K562 (cell line): ENCODE measurements around the gene HSPA1L. TPM values are rescaled to one million over a fixed set of nuclear protein-coding genes. Genes with fewer than 3 reads are reported as not detected.

ENCODE experiments used
- CBFB ChIP-seq: sonication (generic); formaldehyde crosslinking; IDR thresholded peaks from 2 replicates; pipeline ENCODE4 v1.4.0; 2020; ENCODE audit warnings: mild to moderate bottlenecking, missing genetic modification reagents
- CHD7 ChIP-seq: fragments of 200-600 bp; sonication (generic); IDR thresholded peaks from one replicate; pipeline ENCODE4 v1.6.1; 2012; ENCODE audit warnings: mild to moderate bottlenecking, low read depth, low read length, inconsistent platforms
- IRF1 ChIP-seq: sonication (generic); formaldehyde crosslinking; IDR thresholded peaks from 2 replicates; pipeline ENCODE4 v1.8.0; 2022; ENCODE audit warnings: missing genetic modification reagents, mild to moderate bottlenecking, borderline replicate concordance
- NELFE ChIP-seq: IDR thresholded peaks from 2 replicates; pipeline ENCODE4 v1.6.1; 2011; ENCODE audit warnings: mild to moderate bottlenecking; ENCODE audit not compliant: insufficient read depth, insufficient read length
- NFE2L1 ChIP-seq: fragments of 450-650 bp; IDR thresholded peaks from 2 replicates; pipeline ENCODE4 v1.6.1; 2016; ENCODE audit warnings: missing genetic modification characterization, low read depth, mild to moderate bottlenecking, missing compliant biosample characterization, moderate library complexity, borderline replicate concordance
- PCBP1 ChIP-seq: fragments of 200-400 bp; formaldehyde crosslinking; IDR thresholded peaks from 2 replicates; pipeline ENCODE4 v1.6.1; 2018; ENCODE audit warnings: mild to moderate bottlenecking, low read depth, low read length; ENCODE audit not compliant: poor library complexity, severe bottlenecking
- PHB ChIP-seq: fragments of 250-450 bp; sonication (Bioruptor Pico); IDR thresholded peaks from 2 replicates; pipeline ENCODE4 v1.5.0; 2021
- PKNOX1 ChIP-seq: fragments of 450-650 bp; IDR thresholded peaks from 2 replicates; pipeline ENCODE4 v1.6.1; 2016
- POLR2AphosphoS2 ChIP-seq: IDR thresholded peaks from 2 replicates; pipeline ENCODE4 v1.6.1; 2012; ENCODE audit warnings: low read length, improper control_type of control experiment
- RBM34 ChIP-seq: fragments of 200-400 bp; formaldehyde crosslinking; IDR thresholded peaks from 2 replicates; pipeline ENCODE4 v1.6.1; 2018; ENCODE audit warnings: low read length, borderline replicate concordance; ENCODE audit not compliant: insufficient read depth
- WHSC1 ChIP-seq: IDR thresholded peaks from one replicate; pipeline ENCODE4 v1.6.1; 2012; ENCODE audit warnings: low read length, control low read depth, inconsistent platforms
- polyA plus RNA-seq, 8 experiments: library from polyadenylated mRNA; depleted of rRNA in 4 of 8; stranded (reverse) in 5 of 8; unstranded in 3 of 8; fragments of >200 nt; fragmentation: Nextera tagmentation in 2 of 8; fragmentation: Illumina TruSeq in 1 of 8; extraction: Ambion mirVana in 2 of 8; extraction: Trizol in 1 of 8; gene quantifications; 2 replicates each; pipeline versions ENCODE4 v1.2.1 to v1.2.3, GENCODE V29; 2011 to 2014; ENCODE audit warnings: inconsistent platforms in 1 of 8, missing spikeins in 1 of 8
- total RNA-seq, 7 experiments: library from RNA; depleted of rRNA in 6 of 7; stranded (reverse); fragments of >200 nt in 6 of 7; fragmentation: Illumina TruSeq in 2 of 7; extraction: Trizol in 2 of 7; gene quantifications; 2 replicates each; pipeline versions ENCODE4 v1.2.1 to v1.2.3, GENCODE V29; 2011 to 2021; ENCODE audit warnings: low replicate concordance in 1 of 7

HSPA1L gene
- total and polyA plus RNA-seq, 9 of the 15 experiments (the other 6 are each of a cell fraction or from before 2014, with no cell fraction given), result 0.14 to 2.1 (median 1.3) TPM

GRCh38 chr6:31821301-31822035 is 6.4 kb upstream of the HSPA1L start (continued):
- TF ChIP-seq CHD7, result no peak
- no peak for TF ChIP-seq NFE2L1 (tag)
- TF ChIP-seq NELFE, result no peak
- no peak for TF ChIP-seq PCBP1
- no peak for TF ChIP-seq IRF1 (CRISPR knock-in tag)
- TF ChIP-seq WHSC1, result no peak
- TF ChIP-seq CBFB (CRISPR knock-in tag), result no peak; the same call in 1 of the 2 replicates
- TF ChIP-seq POLR2AphosphoS2, result no peak
- TF ChIP-seq RBM34, result no peak
- no peak; the same call in 1 of the 2 replicates for TF ChIP-seq PHB
- TF ChIP-seq PKNOX1, result no peak
